ENCODE measurements around the gene ADRB2.

GRCh38 chr5:148808864-148809642, 17.4 kb upstream of the ADRB2 start:
- TF ChIP-seq CTCF (IDR thresholded peaks at IDR 0.05; ENCODE audit: low read depth, low read length, missing input control), result no peak
- TF ChIP-seq RAD21 (IDR thresholded peaks at IDR 0.05), result no peak
- no peak for TF ChIP-seq SP1 (IDR thresholded peaks at IDR 0.05)
- no peak for TF ChIP-seq MAX (IDR thresholded peaks at IDR 0.05)
- no peak for TF ChIP-seq JUND (IDR thresholded peaks at IDR 0.05)
- no peak for TF ChIP-seq RXRA (IDR thresholded peaks at IDR 0.05)
- TF ChIP-seq HNF4G (IDR thresholded peaks at IDR 0.05), result no peak
- TF ChIP-seq ZBTB33 (IDR thresholded peaks at IDR 0.05), result no peak

Data from liver (tissue), 3 donors.